Measurements from ENCODE around the gene MTA3.
"Not testable (repeated sequence)": the region's sequence is repeated elsewhere in the genome, so short reads cannot be mapped to it uniquely, and the experiment has no call there.

The MTA3 gene

DNA sequence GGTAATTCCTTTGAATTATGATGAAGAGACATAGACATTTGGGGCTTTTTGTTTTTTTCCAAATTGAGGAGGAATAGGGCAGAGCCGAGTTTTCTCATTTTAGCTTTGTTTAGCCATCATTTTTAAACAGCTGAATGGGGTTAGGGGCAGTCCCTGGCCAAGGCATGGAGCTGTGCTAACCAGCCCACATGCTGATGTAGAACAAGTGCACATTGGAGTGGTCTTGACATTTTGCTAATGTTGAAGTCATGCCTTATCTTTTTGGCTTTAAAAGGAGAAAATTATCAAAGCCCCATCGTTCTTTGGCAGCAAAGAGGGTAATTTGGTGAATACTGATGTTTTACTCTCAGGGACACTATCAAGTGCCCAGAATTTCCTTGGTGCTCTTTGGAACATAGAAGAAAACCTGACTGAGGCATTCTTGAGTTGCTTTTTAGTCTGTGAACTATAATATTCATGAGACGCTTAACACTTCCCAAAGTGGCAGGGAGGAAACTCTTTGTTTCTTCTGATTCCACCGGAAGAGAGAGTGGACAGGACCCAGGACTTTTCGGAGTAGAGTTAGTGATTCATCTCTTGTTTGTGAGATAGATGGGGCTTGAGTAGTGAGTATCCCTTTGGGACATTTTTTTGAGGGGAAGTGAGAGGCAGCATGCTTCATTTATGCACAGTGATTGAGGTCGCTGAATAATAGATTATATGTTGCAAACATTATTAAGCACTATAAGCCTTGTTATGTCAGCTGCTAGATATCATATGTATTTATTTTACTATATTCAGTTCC, 45.0 kb downstream of the MTA3 start:
- DNase-seq (ENCODE audit: low spot score): no peak

DNA sequence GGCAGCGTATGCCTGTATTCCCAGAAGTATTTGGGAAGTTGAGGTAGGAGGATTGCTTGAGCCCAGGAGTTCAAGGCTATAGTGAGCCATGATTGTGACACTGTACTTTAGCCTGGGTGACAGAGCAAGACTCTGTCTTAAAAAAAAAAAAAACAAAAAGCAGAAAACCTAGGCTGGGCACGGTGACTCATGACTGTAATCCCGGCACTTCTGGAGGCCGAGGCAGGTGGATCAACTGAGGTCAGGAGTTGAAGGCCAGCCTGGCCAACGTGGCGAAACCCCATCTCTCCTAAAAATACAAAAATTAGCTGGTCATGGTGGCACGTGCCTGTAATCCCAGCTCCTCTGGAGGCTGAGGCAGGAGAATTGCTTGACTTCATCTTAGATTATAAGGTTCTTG, 46.4 kb downstream of the MTA3 start:
- DNase-seq (ENCODE audit: low spot score): no peak

DNA sequence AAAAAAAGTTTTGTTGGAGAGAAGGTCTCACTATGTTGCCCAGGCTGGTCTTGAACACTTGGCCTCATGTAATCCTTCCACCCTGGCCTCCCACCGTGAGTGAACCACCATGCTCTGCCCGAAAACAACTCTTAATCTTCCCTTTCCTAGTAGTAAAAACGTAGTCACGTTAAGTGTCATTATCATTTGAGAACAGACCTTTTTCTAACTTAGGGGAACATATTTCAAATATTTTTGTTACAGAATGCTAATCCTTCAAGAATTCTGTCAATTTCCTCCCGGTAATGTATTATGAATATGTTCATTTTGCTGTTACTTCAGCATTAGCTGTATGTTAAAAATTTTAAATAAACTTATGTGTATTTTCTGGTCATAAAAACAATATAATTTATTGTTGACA, 49.7 kb downstream of the MTA3 start:
- no peak for DNase-seq (ENCODE audit: low spot score)

DNA sequence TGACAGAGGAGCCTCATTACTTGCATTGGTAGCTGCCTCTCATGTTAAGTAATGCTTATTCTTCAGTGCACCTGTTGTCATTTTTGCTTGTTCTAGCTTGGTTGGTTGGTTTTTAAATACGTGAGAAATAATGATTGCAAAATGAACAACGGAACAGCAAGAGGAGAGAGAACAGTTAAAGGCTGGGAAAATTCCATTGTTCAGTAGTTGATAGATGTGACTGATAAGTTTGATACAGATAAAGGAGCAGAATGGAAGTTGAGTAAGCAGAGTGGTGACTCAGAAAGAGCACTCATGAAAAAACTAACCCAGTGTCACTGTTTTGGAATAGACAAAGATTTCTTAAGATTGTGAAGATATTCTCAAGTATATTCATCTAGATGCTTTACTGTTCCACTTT, 50.5 kb downstream of the MTA3 start:
- DNase-seq (ENCODE audit: low spot score): no peak

DNA sequence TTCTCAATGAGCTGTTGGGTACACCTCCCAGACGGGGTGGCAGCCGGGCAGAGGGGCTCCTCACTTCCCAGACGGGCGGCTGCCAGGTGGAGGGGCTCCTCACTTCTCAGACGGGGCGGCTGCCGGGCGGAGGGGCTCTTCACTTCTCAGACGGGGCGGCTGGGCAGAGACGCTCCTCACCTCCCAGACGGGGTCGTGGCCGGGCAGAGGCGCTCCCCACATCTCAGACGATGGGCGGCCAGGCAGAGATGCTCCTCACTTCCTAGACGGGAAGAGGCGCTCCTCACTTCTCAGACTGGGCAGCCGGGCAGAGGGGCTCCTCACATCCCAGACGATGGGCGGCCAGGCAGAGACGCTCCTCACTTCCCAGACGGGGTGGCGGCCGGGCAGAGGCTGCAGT, 53.2 kb downstream of the MTA3 start:
- not testable (repeated sequence) for DNase-seq (ENCODE audit: low spot score)

DNA sequence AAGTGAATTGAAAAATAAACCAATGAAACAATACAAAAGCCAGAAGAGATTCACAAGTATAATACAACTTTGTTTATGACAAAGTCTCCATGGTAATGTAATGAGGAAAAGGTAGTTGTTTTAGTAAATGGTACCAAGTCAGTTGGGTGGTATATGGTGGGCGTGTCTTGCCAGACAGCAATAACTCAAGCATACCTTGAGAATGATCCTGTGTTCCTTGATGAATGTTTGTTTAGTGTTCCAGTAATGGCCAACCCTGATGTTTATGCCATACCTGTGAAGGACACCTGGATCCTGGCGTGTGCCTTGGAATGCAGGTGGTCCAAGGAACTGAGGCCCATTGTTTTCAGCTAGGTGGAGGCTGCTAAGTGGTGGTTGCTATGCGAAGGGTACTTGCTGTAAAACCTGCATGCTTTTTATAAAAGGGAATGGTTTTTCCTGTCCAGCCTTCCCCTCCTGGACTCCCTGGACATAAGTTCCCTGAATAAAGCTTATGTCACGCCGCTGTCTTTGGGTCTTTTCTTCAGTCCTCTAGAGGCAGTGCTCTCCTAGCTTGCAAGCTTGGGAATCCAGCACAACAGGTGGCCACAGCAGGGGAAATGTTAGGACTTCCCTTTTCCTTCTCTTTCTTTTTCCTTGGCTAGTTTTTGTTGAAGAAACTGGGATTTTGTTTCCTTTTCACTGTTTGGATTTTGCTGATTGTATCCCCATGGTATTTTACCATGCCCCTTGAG, 54.7 kb downstream of the MTA3 start:
- DNase-seq (ENCODE audit: low spot score): no peak

DNA sequence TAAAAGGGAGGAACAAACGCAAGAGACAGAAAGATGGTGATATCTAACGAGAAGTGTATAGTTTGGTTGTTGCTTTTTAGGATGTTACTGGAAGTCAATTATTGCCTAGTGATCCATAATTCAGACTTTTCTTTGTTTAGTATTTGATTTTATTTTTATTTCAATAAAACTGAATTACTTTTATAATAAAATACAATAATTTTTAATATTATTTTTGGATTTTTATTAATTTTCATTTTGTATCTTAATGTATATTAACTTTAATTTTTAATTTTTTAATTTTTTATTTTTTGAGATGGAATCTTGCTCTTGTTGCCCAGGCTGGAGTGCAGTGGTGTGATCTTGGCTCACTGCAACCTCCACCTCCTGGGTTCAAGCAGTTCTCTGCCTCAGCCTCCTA, 55.6 kb downstream of the MTA3 start:
- no peak for DNase-seq (ENCODE audit: low spot score)

DNA sequence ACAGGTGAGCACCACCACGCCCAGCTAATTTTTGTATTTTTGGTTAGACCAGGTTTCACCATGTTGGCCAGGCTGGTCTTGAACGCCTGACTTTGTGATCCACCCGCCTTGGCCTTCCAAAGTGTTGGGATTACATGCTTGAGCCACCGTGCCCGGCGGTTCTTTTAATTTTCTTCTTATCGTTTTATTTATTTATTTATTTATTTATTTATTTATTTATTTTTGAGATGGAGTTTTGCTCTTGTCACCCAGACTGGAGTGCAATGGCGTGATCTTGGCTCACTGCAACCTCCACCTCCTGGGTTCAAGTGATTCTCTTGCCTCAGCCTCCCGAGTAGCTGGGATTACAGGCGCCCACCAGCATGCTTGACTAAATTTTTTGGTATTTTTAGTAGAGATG, 59.6 kb downstream of the MTA3 start:
- not testable (repeated sequence) for DNase-seq (ENCODE audit: low spot score)

DNA sequence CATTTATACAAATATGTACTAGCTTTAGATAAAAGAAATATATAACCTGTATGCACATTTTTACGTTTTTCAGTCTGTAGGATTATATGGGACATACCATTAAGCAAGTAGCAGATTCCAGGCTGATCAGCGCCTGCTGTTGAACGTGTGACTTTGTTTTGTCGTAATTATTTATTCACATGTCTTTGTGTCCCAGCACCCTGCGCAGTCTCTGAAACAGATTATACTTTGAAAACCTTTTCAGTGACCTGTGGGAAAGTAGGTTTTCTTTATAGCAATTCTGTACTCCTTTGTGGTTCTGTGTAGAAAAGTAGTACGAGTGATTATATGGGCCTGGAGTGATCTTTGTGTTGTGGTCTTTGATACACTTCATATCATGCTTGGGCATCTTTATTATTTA, 68.5 kb downstream of the MTA3 start:
- DNase-seq (ENCODE audit: low spot score): no peak

DNA sequence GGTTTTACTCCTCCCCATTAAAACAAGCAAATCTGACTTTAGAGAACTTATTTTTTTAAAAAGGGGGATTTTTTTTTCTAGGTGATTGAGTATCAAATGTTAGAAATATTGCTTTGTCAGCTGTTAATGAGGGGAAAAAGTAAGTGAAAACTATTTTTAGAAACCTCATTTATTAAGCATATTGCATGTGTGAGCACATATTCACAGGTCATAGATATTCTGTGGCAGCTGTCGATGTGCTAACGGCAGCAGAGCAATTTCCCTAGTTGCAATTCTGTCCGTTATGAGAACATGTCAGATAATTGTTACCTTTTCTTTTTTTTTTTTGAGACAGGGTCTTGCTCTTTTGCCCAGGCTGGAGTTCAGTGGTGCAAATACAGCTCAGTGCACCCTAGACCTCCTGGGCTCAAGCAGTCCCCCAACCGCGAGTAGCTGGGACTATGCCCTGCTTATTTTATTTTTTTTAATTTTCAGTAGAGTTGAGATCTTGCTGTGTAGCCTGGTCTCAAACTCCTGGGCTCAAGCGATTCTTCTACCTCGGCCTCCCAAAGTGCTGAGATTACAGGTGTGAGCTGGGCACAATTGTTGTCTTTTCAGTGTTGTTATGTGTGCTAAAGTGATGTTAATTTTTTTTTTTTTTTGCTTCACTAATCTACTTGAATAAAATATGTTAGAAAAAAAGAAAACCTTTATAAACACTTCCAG, 69.8 kb downstream of the MTA3 start:
- DNase-seq (ENCODE audit: low spot score): no peak

DNA sequence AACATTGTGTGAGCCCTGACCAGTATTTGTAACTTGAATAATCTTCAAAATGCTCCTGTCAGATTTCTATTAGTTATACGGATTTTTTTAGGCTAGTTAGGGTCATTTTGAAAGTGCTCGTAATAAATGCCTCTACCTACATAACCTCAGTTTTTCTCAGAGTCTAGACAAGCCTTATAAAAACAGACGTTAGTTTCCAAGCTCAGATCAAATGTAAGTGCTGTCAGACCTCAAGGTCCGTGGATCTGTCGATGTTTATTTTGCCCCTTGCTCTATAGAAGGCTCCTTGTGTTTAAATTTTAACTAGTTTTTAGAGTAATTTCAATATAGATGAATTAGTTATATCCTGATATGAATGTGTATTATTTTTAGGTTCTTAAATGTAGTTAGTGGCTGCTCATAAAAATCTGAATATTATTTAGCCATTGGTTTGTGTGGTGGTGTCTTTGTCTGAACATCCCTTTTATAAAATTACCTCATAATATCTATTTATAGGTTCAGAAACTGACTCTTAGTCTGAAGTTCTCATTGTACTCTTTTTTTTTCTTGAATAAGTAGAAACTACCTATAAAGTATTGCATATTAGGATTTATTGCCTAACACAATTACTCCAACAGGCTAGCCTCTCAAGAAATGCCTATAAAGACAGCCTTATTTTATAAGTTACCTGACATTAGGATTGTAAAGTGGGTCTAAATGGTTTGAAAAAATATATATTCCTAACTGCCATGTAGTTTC, 71.1 kb downstream of the MTA3 start:
- DNase-seq (ENCODE audit: low spot score): no peak

DNA sequence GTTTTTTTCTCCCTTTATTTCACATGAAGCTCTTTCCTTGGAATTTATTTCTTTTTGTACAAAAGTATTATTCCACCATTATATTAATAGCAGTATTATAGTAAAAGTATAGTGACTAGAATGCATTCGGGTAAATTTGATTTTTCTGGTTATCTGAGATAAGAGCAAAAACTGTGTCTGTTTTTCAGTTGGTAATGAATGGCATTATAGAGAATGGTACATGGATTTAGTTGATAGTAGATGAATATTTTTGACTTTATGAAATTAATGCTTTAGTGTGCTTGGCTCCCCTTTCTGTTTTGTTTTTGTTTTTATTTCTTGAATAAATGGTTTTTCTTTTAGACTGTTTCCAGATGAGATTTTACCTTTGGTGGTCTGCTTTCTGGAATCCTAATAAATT, 71.8 kb downstream of the MTA3 start:
- DNase-seq (ENCODE audit: low spot score): no peak

DNA sequence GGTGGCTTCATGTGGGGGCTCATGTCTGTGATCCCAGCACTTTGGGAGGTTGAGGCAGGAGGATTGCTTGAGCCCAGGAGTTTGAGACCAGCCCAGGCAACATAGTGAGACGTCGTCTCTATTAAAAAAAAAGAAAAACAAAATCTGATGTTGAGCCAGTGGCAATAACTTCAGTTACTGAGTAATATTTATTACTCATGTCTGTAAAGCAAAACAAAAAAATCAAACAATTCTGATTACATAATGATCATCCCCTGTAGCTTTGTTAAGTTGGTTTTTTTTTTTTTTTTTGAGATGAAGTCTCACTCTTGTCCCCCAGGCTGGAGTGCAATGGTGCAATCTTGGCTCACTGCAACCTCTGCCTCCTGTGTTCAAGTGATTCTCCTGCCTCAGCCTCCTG, 73.9 kb downstream of the MTA3 start:
- not testable (repeated sequence) for DNase-seq (ENCODE audit: low spot score)

DNA sequence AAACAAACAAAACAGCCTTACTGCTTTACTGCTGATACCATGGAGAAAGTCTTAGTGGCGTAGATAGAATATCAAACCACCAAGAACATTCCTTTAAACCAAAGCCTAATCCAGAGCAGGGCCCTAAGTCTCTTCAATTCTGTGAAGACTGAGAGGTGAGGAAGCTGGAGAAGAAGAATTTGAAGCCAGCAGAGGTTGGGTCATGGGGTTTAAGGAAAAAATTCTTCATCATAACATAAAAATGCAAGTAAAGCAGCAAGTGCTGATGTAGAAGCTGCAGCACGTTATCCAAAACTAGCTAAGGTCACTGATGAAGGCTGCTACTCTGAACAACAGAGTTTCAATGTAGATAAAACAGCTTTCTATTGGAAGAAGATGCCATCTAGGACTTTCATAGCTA, 77.1 kb downstream of the MTA3 start:
- no peak for DNase-seq (ENCODE audit: low spot score)

DNA sequence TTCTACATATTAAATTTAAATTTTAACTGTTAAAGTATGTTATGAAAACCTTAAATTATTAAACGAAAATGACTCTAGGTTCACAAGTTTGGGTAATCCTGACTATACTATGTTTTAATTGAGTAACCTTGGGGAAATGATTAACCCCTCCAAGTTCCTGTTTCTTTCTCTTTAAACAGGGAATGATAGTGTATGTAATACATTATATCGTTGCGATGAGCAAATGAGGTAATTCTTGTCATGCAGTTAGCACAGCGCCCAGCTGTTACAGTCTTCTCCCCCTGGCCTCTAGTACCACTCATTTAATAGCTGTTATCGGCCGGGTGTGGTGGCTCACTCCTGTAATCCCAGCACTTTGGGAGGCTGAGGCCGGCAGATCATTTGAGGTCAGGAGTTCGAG, 80.4 kb downstream of the MTA3 start:
- no peak for DNase-seq (ENCODE audit: low spot score)

DNA sequence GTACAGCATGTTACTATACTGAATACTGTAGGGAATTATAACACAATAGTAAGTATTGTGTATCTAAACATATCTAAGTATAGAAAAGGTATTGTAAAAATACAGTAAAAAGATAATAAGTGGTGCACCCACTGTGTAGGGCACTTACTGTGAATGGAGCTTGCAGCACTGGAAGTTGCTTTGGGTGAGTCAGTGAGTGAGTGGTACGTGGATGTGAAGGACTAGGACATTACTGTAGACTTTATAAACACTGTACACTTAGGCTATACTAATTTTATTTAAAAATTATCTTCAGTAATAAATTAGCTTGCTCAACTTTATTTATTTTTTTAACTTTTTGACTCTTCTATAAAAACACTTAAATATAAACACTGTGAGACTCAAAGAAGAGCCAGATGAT, 82.6 kb downstream of the MTA3 start:
- DNase-seq (ENCODE audit: low spot score): no peak

DNA sequence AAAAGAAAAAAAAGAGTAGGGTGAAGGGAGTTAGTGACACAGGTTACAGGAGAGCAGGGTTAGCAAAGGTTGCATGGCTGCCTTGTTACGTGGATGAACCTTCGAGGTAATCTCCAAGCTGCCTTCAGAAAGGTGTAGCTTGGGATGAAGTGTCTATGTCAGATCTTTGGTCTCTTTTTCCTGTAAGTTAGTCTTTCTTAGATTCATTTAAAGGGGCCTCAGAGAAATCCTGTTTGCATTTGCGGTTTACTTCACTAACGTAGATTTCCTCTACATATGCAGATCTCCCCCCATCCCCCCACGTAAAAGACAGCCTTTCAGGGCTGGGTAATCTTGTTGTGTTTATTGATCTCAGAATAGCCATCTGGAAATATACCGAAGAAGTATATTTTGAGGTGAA, 83.7 kb downstream of the MTA3 start:
- no peak for DNase-seq (ENCODE audit: low spot score)

DNA sequence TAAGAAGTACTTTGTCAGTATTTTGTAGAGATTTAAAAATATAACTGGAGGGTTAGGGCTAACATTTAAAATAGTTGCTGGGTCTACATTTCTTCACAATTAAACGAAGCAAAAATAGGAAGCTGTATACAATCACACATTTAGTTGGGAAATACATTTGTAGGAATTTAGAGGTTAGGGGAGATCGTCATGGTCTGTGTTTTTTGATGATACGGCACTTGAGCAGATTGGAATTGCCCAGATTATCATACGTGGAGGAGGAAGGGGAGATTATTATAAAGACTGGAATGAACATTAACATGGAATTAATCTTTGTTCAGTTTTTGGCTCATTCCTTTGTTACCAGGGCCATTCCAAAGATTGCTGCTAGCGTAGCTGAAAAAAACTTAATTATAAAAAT, 84.6 kb downstream of the MTA3 start:
- no peak for DNase-seq (ENCODE audit: low spot score)

DNA sequence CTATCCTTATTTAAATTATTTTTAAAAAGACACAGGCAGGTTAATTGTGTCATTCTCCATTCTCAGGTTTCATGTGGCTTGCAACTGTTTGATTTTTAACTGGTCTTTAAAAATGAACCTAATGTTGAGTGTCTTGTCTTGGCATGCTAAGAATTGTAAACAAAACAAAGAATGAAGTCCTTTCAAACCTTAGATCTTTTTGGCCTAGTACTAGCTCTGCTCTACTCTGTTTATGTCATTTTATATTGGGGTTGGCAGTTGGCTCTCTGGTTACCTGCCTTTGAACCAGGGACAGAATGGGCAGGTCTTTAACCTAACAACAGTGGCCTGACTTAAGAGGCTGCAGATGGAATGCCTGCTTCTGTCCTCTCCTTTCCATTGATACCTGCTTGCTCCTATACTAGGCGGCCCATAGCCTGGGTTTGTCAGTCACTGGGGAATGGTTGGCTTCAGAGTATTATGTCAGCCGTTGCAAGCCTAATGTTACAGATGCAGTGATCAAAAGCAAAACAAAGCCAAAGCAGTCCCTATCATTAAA, 85.5 kb downstream of the MTA3 start:
- no peak for DNase-seq (ENCODE audit: low spot score)

DNA sequence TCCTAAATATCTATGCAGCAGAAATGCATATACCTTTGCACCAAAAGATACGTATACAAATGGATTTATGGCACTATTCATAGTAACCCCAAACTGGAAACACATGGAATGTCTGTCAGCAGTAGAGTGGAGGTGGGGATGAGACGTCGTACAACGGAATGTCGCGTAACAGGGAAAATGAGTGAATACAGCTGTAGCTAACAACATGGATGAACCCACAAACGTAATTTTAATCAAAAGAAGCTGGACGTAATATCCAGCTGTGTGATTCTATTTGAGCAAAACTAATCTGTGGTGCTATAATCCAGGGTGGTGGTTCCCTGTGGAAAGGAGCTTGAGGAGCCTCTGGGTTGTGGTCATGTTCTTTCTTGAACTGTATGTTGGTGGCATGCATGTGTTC, 89.9 kb downstream of the MTA3 start:
- DNase-seq (ENCODE audit: low spot score): no peak

DNA sequence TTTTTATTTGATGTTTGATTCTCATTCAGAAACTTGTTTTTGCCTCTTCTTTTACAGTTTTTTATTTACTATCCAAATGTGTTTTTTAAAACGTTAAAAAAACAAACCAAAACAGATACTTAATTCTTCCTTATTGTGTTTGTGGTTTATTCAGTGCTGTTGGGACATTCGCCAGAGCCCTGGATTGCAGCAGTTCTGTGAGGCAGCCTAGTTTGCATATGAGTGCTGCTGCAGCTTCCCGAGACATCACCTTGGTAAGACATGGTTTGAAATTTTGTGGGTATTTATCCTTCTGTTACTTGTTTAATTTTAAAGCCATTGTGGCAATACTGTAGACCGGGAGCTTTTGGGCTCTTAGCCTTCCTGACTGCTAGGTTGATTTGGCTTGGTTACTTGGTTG, 91.2 kb downstream of the MTA3 start:
- DNase-seq (ENCODE audit: low spot score): no peak

DNA sequence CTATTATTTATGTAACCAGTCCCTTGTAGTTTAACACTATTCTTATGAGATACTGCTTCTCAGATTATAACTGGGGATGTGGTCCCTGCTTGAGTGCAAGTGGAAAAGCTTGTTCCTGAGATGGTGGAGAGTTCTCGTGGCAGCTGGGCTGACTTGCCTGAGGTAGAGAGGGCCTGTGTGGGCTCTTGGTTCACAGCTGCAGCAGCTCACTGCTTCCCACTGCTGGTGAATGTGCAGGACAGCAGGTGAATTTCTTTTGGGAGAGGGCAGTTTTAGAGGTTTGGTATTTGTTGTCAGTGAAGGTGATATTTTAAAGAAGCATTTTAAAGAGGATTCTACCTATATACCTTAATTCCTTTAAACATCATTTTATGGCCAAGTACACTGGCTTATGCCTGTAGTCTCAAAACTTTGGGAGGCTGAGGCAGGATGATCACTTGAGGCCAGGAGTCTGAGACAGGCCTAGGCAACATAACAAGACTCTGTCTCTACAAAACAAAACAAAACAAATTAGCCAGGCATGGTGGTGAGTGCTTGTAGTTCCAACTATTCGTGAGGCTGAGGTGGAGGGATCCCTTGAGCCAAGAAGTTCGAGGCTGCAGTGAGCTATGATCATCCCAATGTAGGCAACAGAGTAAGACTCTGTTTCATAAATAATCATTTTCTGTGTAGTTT, 94.8 kb downstream of the MTA3 start:
- no peak for DNase-seq (ENCODE audit: low spot score)

Measured in hematopoietic multipotent progenitor cell treated with erythropoietin and hydrocortisone succinate and interleukin-3 and kit ligand, for 17 days (in vitro differentiated cells).